GM12872 (cell line): Measurements from ENCODE around the gene P2RX4.

Experiments
- TF ChIP-seq, protein P1 (sequence below): IDR thresholded peaks from 3 replicates; pipeline ENCODE4 v1.5.1; 2011; ENCODE audit warnings: low read depth, mild to moderate bottlenecking, low read length, moderate library complexity; ENCODE audit not compliant: insufficient read depth

Gene P2RX4

DNA sequence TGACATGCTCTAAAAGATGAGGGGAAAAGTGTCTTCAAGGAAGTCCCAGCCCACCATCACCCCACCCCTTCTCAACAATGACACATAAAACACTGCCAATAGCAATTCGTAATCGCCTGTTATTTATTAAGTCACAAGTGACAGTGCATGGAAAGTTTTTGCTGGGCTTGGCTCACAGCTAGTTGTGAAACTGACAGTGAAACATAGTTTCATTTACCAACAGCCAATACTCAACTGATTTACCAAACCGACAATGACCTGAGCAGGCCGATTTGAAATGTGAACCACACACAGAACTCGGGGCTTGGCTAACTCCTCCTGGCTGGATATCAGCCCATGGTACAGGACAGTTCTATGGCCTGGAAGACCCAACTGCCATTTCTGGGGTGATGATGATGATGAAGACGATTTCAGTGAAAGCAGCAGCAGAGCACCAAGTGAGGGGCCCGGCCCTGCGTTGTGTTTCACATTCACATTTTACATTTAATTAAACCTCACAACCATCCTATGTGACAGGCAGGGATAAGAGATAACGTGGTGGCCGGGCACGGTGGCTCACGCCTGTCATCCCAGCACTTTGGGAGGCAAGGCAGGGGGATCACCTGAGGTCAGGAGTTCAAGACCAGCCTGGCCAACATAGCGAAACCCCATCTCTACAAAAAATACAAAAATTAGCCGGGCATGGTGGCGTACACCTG lies 43.9 kb downstream of the P2RX4 start:
- TF ChIP-seq, protein P1, sequence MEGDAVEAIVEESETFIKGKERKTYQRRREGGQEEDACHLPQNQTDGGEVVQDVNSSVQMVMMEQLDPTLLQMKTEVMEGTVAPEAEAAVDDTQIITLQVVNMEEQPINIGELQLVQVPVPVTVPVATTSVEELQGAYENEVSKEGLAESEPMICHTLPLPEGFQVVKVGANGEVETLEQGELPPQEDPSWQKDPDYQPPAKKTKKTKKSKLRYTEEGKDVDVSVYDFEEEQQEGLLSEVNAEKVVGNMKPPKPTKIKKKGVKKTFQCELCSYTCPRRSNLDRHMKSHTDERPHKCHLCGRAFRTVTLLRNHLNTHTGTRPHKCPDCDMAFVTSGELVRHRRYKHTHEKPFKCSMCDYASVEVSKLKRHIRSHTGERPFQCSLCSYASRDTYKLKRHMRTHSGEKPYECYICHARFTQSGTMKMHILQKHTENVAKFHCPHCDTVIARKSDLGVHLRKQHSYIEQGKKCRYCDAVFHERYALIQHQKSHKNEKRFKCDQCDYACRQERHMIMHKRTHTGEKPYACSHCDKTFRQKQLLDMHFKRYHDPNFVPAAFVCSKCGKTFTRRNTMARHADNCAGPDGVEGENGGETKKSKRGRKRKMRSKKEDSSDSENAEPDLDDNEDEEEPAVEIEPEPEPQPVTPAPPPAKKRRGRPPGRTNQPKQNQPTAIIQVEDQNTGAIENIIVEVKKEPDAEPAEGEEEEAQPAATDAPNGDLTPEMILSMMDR: no peak

DNA sequence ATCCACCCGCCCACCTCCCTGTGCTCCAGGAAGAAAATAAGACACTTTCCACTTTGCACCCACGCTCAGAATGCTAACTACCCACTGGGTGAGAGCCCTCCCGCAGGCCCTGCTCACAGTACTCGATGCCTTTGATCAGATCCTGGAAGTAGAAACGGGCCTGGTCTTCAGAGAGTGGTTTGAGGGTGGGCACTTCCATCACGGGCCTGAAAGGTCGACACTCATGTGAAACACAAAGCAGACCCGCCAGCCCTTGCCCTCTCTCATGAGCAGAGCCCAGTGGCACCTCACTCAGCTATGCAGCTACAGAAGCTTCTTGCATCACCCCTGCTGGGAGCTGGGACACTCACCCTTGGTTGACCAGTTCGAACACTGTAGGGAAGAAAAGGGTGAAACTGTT lies 45.5 kb downstream of the P2RX4 start:
- TF ChIP-seq, protein P1: no peak

DNA sequence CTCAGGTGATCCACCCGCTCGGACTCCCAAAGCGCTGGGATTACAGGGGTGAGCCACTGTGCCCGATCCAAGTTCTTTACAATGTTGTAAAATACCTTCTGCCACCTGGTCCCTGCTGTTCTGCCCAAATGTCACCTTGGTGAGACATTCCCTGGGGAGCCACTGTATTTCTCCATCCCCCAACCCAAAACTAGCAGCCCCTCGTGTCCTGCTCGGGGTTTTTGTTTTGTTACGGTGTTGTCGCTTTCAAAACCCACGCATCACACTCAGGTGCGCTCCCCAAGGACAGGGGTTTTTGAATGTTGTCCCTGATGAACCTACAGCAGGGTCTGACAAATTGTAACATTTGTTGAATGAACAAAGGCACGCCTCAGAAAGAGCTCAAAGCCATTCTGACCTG lies 49.1 kb downstream of the P2RX4 start:
- TF ChIP-seq, protein P1: no peak

DNA sequence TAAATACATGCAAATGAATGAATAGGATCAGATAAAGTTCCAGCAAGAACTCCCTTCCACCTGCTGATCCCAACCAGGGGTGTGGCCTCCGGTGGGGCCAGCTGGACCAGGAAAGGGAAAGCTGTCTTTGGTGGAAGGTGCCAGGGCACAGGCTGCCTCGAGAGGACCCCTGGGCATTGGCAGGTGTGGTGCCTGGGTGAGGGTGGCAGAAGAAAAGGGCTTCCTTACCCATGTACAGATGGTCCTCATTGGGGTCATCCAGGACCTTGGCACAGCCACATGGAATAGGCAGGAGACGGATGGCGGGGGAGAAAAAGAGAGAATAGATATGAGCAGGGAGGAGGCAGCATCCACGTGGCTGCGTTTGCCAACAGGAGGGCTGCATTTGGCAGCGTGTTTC lies 50.2 kb downstream of the P2RX4 start:
- TF ChIP-seq, protein P1: no peak

DNA sequence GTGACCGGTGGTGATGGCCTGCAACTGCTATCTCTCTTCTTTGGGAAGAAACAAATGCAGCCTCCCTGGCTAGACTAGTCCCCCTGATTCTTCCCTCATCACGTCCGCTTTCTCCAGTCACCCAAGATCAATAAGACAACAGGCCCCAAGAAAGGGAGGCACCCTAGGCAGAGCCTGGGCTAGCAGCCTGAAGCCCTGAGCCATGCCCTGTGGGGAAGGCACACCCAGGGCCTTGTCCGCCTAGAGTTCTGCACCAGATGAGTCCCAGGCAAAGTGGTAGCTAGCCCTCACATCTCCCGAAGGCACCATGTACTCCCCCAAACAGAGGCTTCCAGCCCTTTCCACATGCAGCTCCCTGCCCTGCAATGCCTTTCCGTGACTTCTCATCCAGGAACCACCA lies 51.5 kb downstream of the P2RX4 start:
- TF ChIP-seq, protein P1: no peak; the same call in 2 of the 3 replicates

DNA sequence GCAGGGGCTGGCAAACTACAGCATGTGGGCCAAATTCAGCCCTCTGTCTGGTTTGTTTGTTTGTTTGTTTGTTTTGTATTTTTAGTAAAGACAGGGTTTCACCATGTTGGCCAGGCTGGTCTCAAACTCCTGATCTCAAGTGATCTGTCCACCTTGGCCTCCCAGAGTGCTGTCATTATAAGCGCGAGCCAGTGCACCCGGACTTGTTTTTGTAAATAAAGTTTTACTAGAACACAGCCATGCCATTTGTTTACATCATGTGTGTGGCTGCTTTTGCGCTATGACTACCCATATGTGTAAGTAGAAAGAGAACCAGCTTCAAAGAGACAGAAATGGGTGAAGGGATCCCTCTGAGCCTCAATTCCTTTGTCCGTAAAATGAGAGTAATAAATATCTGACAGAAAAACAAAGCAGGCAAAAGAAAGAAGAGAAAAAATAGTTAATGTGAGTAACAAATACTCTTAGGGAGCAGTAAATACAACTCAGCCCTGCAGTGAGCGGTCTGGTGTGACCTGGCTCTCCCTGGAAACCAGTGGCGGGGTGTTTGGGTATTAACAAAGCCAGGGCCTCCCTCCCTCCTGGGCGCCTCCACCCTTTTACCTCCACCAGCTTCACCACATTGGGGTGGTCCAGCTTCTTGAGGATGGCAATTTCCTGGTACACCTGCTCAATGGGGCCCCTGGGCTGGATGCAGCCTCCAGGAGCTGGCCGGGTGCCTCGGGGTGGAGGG lies 53.4 kb downstream of the P2RX4 start:
- TF ChIP-seq, protein P1: no peak

DNA sequence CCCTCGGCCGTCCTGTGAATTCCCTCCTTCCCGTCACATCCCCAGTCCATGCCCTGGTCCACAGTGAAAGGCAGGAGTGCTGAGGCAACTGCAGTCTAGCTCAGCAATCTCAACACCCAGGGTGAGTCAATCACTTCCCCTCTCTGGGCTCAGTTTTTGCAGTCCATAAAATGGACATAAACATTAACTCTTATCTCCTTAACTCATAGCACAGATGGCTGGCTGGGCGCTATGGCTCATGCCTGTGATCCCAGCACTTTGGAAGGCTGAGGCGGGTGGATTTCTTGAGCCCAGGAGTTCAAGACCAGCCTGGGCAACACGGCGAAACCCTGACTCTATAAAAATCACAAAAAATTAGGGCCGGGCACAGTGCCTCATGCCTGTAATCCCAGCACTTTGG lies 54.2 kb downstream of the P2RX4 start:
- TF ChIP-seq, protein P1: no peak
